HCEC 1CT (cell line): ENCODE data around the gene ORC1.

ENCODE experiments used
- DNase-seq: peaks from one replicate; pipeline ENCODE4 v3.0.0-alpha.2; 2017

ORC1 gene

GRCh38 chr1:52404116-52404974 is at the start of gene ORC1, which contains the start of gene PRPF38A:
Gene ORC1, minus strand, starts transcription at chr1:52404423. Its CDS starts 2,200 bp downstream, at chr1:52402223.
Gene PRPF38A, plus strand, starts transcription at chr1:52404602. Its CDS starts 148 bp downstream, at chr1:52404750.
- peak; percentile 96 for DNase-seq

GRCh38 chr1:52444463-52444862 is 40.2 kb upstream of the ORC1 start:
- no peak for DNase-seq

- no peak for DNase-seq
These were observed 35.8 kb upstream of the ORC1 start for GRCh38 chr1:52439976-52440375.

- DNase-seq: no peak
These were observed 32.6 kb upstream of the ORC1 start for GRCh38 chr1:52436817-52437216.

- no peak for DNase-seq
These were observed 31.4 kb upstream of the ORC1 start for GRCh38 chr1:52435650-52436049.

- DNase-seq: no peak
These were observed 31.0 kb upstream of the ORC1 start for GRCh38 chr1:52435211-52435610.

GRCh38 chr1:52432807-52433206 is 28.6 kb upstream of the ORC1 start:
- DNase-seq: no peak

- DNase-seq: no peak
These were observed 22.9 kb upstream of the ORC1 start for GRCh38 chr1:52427152-52427551.

GRCh38 chr1:52426371-52426770 is 22.1 kb upstream of the ORC1 start:
- peak; percentile 6 for DNase-seq

GRCh38 chr1:52424813-52425212 is 20.6 kb upstream of the ORC1 start:
- peak; percentile 52 for DNase-seq

- peak; percentile 7 for DNase-seq
These were observed 20.0 kb upstream of the ORC1 start for GRCh38 chr1:52424231-52424636.

- DNase-seq: no peak
These were observed 19.5 kb upstream of the ORC1 start for GRCh38 chr1:52423771-52424170.

- no peak for DNase-seq
These were observed 18.8 kb upstream of the ORC1 start for GRCh38 chr1:52423055-52423454.

- DNase-seq: no peak
These were observed 16.5 kb upstream of the ORC1 start for GRCh38 chr1:52420713-52421112.

- DNase-seq: no peak
These were observed 12.6 kb upstream of the ORC1 start for GRCh38 chr1:52416811-52417210.

- DNase-seq: no peak
These were observed 10.7 kb upstream of the ORC1 start for GRCh38 chr1:52414942-52415341.

GRCh38 chr1:52413410-52413989 is 9.3 kb upstream of the ORC1 start:
- DNase-seq: no peak

GRCh38 chr1:52404975-52405338 is 734 bp upstream of the ORC1 start:
- DNase-seq: no peak

GRCh38 chr1:52403566-52404115 is 582 bp downstream of the ORC1 start:
- DNase-seq: peak; percentile 83

- DNase-seq: no peak
These were observed 1.4 kb downstream of the ORC1 start for GRCh38 chr1:52402860-52403240.

GRCh38 chr1:52400131-52400530 is 4.1 kb downstream of the ORC1 start:
- no peak for DNase-seq

- DNase-seq: no peak
These were observed 4.6 kb downstream of the ORC1 start for GRCh38 chr1:52399629-52400028.

- DNase-seq: peak; percentile 9
These were observed 11.0 kb downstream of the ORC1 start for GRCh38 chr1:52393174-52393573.

- DNase-seq: no peak
These were observed 17.8 kb downstream of the ORC1 start for GRCh38 chr1:52386458-52386857.
